HG02759 (cell line): ENCODE data around the gene TBC1D5.
"Not testable (repeated sequence)": the region's sequence is repeated elsewhere in the genome, so short reads cannot be mapped to it uniquely, and the experiment has no call there.

Experiments used
- ATAC-seq: cut with Tn5 transposase; IDR thresholded peaks from one replicate; pipeline ENCODE4 v1.9.1; 2021; ENCODE audit warnings: mild to moderate bottlenecking, moderate library complexity; ENCODE audit not compliant: unreplicated experiment

The TBC1D5 gene

DNA sequence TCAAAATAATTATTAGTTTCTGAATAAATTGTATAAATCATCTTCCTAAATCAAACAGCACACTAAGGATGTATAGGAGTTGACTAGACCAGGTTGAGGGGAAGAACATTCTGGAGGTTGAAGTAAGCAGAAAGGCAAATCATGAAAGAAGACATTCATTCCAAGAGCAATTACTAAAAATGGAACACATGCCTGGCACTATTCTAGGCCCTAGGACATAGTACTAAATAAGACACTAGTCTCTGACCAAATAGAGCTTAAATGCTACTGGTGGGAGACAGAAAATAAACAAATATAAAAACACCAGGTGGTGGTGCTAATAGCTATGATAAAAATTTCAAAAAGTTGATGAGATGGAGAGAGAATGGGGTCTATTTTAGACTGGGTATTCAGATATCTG is 190.1 kb downstream of the TBC1D5 start:
- no peak for ATAC-seq

DNA sequence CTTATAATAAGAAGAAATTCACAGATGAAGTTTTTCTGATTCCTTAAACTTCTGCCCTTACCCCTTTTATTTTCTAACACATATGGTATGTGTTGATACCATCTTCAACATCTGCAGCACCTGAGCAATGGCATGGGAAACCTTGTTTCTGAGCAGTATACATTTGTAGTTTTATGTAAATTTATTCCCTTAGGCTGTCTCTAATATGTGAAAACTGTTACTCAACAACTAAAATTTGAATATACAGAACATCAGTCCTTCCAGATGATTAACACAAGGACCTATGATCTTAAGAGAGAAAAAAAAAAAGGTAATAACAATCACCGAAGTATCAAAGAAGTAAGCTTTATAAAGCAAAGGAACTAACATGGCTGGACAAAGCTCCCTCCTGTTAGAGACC is 190.5 kb downstream of the TBC1D5 start:
- ATAC-seq, result no peak

DNA sequence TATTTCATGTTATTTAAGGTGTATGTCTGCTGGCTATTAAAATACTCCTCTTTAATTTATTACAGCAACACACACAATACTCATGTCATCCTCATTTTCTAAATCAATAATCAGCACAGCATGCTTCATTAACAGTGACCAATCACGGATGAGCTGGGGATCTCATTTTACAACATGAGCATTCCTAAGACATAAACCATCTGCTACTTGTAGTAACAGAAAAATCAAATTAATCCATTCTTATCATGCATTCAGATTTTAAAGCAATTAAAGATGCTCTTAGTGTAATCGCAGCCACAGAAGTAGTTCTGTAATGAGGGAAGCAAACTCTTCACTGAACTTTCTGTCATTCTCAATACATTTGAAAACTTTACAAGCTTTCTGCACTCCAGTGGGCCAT is 191.1 kb downstream of the TBC1D5 start:
- ATAC-seq, result no peak

DNA sequence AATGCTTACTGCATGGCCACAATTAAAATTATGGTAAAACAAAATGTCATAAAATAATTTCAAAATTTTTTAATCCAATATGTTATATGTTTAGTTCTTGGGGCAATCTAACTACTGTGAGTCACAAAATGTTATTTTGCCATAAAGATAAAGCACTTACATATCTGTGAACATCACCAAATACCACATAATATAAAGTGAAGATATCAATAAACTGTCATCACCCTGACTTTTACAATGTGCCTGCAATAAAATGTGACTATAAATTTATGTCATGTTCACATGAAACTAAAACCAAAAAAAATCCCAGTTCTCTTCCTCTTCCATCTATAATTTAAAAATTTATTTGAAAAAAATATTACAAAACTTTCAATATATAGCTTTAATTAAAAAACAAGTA is 191.8 kb downstream of the TBC1D5 start:
- ATAC-seq, result no peak

DNA sequence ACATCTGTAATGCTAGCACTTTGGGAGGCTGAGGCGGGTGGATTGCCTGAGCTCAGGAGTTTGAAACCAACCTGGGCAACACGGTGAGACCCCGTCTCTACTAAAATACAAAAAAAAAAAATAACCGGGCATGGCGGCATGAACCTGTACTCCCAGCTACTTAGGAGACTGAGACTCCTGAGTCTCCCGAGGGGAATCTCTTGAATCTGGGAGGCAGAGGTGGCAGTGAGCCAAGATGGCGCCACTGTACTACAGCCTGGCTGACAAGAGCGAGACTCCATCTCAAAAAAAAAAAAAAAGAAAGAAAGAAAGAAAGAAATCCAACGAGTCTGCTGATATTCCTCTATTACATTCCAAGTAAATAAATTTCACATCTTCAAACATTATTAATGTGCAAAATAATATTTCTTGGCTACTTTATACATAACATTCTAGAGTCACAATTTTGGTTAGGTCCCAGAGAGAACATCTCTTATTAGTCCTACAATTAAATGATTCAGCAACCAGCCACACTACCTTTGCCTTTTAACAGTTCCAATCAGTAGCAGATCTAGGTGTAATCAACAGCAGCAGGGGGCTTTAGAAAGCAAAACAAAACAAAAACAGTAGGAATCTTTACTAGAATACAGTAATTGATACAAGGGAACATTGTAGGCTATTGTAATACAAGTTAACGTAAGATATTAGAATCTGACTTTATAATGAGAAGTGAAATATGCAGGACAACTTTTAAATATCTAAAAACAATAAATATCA is 195.8 kb downstream of the TBC1D5 start:
- no peak for ATAC-seq

DNA sequence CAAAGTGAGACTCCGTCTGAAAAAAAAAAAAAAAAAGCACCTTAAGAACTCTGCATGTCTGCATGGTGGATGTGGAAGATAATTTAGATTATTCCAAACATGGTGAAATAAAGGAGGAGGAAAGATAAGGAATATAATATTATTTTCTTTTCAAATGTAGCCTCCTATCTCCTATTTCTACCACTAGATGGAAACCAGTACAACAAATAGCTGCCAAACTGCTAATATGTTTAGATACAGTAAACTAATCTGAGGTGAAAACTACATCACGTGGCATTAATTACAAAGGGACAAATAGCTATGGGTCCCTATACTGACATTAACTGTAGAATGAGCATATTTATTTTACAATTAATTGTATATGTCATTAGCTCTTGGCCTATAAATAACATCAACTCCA is 197.8 kb downstream of the TBC1D5 start:
- ATAC-seq, result no peak

DNA sequence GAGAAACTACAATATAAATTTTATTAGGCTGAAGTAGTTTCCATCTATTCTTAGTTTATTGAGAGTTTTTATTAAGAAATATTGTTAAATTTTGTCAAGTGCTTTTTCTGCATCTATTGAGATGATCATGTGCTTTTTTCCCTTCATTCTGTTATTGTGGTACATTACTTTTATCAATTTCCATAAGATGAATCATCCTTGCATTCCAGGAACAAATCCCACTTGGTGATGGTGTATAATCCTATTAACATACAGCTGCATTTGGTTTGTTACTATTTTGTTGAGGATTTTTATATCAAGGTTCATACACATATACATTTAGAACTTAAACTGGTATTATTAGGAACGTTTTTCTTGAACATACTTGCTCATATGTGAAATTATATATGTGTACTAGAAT is 199.8 kb downstream of the TBC1D5 start:
- ATAC-seq, result no peak

DNA sequence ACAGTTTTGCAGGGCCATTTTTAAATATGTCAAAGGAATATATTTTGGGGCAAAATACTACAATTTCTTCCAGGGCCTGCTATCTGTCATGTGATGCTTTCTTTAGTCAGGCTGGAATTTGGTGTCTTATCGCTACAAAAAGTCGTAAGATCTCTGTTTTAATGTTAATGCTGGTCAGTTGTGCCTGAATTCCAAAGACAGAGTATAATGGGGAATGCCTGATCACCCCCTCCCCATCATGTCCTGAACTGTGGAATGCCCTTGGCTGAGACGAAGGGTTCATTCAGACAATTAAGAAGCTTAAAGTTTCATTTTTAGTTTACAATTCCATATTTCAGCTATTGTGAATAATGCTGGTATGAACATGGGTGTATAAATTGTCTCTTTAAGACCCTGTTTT is 203.0 kb downstream of the TBC1D5 start:
- no peak for ATAC-seq

DNA sequence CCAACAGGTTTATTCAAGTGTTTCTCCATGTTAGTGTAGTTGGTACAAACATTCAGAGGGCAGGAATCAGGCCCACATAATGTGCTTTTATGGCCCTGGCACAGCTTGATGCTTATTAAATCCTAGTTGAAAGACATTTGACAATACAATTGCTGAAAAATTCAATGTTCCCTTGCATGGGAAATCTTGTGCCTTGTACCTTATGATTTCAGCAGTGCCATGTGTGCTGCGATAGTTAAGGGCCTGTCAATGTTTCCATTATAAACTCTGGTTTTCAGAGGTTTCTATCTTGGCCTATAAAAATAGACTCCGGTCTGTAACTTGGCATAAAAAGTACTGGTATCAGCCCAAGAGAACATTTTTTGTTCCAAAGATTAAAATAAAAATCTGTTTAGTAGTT is 207.2 kb downstream of the TBC1D5 start:
- no peak for ATAC-seq

DNA sequence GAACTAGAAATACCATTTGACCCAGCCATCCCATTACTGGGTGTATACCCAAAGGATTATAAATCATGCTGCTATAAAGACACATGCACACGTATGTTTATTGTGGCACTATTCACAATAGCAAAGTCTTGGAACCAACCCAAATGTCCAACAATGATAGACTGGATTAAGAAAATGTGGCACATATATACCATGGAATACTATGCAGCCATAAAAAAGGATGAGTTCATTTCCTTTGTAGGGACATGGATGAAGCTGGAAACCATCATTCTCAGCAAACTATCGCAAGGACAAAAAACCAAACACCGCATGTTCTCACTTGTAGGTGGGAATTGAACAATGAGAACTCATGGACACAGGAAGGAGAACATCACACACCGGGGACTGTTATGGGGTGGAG is 210.0 kb downstream of the TBC1D5 start:
- ATAC-seq, result not testable (repeated sequence)

DNA sequence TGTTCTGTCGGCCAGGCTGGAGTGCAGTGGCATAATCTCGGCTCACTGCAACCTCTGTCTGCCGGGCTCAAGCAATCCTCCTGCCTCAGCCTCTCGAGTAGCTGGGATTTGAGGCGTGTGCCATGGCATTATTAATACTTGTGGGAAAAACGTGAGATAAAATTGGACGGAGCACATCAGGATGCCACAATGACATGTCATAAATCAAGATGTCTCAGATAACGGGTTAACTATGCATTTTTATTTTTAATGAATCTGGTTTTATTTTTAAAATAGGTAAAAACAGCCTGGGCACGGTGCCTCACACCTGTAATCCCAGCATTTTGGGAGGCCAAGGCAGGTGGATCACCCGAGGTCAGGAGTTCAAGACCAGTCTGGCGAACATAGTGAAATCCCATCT is 212.8 kb downstream of the TBC1D5 start:
- ATAC-seq, result no peak

DNA sequence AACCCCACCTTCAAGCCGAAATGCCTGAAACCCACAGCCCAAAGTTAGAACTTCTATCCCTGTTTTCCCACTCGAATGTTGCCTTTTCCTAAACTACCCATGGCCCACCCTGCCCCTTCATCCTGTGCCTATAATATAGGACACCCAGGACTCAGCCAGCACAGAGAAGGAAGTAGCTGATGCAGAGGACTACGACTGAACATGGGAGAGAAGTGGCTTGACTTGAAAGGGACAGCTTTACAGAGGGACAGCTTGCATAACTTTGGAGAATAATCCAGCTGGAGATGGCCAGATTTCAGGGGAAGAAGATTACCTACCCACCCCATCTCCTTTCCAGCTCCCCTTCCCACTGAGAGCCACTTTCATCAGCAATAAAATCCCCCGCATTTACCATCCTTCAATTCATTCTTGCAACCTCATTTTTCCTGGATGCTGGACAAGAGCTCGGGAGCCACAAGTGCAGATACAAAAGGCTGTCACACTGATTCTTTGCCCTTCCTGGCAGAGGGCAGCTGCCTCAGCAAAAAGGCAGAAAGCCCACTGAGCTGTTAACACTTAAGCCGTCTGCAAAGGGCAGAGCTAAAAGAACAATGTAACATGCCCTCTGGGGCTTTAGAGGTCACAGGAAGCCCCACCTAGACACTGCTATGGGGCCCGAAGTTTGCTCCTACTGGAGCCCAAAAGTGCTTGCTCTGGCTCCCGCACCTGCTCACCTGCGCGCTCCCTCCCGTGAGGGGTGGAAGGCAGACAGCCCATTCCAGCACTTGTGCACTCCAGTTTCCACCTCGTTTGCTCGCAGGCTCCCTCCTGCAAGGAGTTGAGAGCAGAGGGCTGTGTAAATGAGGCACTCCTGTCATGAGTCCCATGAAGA is 224.0 kb downstream of the TBC1D5 start:
- no peak for ATAC-seq

DNA sequence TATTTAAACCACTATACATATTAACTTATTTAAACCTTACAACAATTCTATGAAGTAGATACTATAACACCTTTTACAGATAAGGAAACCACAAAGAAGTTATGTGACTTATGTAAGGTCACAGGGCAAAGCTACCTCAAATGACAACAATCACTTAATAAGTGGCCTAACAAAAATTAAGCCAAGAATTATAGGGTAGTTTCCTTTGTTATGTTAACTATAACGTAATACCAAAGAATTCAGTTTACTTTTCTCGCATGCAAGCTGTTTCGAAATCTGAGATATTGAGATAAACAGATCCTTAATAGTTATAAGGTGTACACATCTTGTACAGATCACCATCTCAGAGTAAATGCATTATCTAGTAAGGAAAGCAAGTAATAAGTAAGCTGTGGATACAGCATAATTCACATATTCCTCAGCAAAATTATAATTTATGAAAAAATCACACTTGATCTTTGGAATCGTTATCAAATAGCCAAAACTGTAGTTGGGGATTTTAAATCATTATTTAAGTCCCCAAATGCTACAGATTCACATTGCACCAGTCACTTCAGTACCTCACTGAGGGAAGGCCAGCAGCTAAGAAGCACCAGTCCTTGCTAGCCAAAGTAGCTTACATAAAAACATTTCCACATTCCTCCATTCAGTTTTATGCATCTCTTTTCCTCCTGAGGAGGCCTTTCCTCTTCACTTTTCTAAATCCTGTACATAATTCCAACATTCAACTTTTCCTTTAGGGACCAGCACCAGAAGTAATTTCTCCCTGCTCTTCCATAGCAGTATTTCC is 226.8 kb downstream of the TBC1D5 start:
- ATAC-seq, result no peak

DNA sequence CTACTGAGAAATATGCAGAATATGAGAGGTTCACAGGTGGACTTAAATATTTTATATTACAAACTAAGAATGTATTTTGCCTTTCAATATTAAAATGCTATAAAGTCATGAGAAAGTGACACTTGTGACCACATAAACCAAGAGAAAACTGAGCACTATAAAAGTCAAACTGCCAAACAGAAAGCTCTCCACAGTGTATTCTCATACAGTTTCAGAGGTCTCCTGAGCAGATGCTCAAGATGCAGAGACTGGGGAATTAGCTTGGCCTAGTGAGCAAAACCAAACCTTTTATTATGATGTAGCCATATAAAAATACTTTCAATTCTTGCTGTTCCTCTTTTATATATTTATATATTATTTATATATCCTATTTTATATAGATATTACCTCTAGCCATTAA is 227.8 kb downstream of the TBC1D5 start:
- no peak for ATAC-seq

DNA sequence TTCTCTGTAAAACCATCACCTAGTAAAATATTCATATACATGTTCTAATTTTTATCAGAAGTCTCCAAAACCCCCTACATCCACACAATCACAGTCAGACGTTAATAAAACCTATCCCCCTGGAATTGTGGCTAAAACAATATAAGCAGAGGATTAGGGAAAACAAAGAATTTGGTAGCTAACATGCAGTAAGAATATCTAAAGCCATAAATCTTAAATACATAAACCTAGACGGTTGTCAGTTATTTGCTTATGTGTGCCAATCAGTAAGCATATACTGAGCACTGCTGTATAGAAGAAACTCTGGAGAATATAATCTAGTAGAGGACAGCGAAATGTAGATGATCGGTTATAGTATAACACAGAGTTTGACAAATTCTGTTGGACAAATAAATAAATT is 232.2 kb downstream of the TBC1D5 start:
- ATAC-seq, result no peak

DNA sequence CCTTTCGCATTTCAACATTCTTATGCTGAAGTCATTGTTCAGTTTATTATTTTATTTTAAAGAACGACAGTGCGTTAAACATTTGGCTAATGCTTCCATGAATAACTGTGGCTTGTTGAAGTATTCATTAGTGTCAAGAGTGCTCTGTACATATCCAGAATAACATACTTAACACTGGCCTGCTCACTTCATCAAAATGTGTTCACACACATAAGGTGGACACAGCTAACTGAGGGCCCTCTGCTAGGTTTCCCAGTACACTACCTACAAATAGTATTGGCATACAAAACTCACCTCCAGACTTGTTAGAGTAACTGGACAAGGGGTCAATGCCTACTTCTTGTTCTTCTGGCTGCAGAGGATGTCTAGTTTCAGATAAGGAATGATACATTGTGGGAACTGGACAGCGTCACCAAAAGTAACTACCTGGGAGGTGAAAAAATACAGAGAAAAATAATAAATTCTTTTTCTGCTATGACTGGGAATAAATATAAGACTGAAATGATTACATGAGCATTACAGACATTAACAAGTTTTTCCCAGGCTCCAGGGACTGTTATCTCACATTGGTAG is 234.2 kb downstream of the TBC1D5 start:
- ATAC-seq, result no peak

DNA sequence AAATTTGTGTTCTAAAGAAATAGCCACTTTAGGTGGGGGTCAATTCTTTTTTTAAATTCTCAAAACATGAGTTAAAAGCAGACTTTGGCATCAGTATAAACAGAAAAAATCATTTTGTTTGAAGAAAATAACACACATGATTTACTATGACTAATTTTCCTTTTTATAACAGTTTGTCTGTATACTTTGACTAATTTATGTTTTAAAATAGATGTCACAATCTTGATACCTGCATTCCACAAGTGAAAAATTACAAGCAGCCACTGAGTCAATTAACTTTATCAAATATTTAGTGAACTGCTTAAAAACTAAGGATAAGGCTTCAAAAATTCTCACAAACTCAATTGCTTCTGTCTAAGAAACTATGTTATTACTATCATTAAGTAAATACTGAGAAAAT is 235.0 kb downstream of the TBC1D5 start:
- ATAC-seq, result no peak

DNA sequence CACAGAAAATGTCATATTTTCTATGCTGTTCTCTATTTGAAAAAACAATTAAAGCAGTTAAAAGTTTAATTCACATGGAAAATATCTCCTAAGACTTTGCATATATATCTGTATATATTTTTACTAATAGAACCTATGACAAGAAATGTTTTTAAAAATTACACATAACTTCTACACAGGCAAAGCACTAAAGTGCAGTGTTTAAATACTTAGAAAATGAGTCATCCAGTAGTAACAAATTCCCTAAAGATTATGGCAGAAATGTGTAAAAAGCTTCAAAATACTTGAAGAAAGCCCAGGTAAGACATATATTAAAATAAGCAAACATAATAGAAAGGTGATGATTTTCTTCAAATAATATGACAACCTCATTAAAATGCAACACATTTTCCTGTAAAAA is 236.6 kb downstream of the TBC1D5 start:
- no peak for ATAC-seq

DNA sequence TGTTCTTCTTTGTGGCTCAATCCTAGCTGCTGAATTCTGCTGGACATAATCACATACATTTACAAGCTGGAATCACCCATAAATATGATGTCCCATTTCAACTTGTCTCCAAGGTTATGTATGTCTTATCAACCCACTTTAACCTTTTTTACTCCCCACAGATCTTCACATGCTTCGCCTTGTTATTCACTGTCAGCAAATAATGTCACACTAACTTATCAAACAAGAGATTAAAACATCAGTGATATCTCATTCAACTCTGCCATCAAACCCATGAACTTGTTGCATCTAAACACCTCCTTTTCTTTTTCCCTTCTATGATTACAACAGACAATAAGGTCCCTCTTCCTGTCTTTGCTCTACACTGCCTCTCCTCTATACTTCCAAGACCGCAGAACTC is 240.7 kb downstream of the TBC1D5 start:
- no peak for ATAC-seq

DNA sequence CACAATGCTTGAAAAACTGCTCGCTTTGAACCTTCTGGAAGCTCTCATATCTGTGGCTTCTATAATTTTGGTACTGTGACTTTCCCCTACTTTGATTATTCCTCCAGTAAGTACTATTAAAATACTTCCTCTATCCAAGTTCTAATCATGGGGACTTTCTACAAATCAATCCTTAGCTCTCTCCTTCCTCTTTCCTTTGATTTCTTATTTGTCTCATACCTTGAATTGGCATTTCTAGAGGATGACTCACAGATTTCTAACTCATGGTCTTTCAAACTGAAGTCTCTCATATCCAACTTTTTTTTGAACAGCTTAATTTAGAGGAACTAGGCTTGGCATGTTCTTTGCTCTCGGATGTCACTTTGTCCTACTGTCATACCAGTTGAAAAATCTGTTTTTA is 241.8 kb downstream of the TBC1D5 start:
- no peak for ATAC-seq

DNA sequence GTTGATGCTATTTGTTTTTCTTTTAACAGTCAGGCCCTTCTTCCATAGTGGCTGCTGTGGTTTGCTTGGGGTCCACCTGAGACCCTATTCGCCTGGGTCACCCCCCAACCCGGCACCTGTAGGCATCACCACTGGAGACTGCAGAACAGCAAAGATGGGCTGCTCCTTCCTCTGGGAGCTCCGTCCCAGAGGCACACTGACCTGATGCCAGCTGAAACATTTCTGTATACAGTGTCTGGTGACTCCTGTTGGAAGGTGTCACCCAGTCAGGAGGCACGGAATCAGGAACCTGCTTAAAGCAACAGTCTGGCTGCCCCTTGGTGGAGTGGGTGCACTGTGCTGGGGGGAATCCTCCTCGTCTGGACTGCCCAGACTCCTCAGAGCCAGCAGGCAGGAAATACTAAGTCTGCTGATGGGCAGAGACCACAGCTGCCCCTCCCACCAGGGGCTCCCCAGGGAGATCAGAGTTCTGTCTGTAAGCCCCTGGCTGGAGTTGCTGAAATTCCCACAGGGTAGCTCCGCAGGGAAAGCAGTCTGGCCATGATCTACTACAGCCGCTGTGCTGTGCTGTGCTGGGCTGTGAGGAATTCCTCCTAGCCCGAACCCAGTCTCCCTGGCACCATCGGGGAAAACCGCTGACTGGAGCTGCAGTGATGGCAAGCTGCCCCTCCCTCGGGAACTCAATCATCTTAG is 248.2 kb downstream of the TBC1D5 start:
- no peak for ATAC-seq
